Activated CD8-positive, alpha-beta memory T cell treated with anti-CD3 and anti-CD28 coated beads for 4 hours (primary cell): ENCODE results near the gene YIPF5.

ENCODE experiments used
- DNase-seq, 2 donors: peaks; one replicate each; pipeline ENCODE4 v3.0.0-alpha.2; 2020; ENCODE audit warnings: low read depth in 2 of 2

The YIPF5 gene

DNA sequence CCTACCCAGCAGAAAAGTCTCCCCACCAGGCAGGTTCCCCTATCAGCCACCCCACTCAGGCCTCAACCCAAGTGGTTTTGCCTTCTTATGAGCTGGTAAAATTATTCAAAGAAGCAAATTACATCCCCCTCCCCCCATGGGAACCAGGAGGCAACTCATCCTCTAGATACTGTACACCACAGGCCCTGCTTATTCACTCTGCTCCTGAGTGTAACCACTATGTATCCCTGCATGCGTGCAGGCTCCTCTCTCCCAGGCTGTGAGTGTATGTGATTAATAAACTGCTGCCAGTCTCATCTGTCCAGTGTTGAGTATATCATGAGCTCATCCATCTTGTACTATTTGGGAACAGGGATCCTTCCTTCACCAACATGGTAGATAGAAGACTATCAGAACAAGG, 8.8 kb upstream of the YIPF5 start:
- DNase-seq: no peak

- DNase-seq: no peak
Measured at GRCh38 chr5:144177548-144177947, 7.1 kb upstream of the YIPF5 start.

DNA sequence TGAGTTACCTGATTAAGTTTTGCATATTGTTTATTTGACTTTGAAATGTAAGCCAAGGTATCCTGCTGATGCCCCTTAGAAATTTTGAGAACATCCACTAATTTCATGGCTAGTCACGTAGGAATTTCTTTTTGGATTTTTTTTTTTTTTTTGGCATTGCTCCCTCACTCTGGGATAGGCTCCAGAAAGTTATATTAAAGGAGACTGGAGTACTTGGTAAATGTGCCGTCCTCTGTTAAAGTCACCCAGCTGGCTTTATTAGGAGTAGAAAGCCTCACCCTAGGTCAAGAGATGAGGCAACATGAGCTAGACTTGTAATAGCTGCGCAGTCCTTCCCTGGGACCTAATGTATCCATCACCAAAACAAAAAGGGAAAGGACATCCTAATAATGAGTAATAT, 3.3 kb upstream of the YIPF5 start:
- no peak for DNase-seq

- DNase-seq: no peak
Measured at GRCh38 chr5:144169904-144170275, 569 bp downstream of the YIPF5 start.

DNA sequence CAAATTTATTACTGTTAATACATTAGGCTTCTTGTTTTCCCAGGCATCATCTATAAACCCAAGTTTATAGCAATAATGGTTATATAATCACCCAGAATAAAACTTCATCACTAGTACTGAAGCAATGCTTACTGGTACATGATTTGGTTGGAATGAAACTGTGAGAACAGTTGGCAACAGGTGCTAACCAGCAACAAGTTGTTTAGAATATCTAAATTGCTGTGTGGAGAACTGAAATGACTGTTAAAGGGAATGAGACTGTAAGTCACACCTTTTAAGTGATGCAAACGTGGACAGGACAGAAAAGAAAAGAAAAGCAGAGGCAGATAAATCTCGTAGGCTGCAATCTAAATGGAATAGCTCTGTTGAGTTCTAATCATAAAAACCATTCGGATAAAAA, 2.5 kb downstream of the YIPF5 start:
- DNase-seq: no peak

- no peak for DNase-seq
Measured at GRCh38 chr5:144166696-144167095, 3.8 kb downstream of the YIPF5 start.

DNA sequence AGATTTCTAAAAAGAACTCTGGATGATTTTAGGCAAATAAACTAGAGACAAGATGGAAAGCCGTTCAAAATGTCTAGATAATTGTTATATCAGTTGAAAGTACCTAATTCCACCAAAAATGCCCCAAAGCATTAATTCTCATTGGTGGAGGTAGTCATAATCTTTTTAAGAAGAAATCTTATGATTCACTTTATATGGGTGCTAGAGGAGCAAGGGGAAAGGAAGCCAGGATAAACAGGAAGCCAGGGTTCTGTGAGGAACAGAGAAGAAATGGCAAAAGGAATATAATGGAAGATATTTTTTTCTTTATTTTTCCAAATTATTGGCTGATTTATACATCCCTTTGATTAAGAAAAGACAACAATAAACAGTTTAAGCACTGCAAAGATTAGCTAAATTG, 7.8 kb downstream of the YIPF5 start:
- no peak for DNase-seq

DNA sequence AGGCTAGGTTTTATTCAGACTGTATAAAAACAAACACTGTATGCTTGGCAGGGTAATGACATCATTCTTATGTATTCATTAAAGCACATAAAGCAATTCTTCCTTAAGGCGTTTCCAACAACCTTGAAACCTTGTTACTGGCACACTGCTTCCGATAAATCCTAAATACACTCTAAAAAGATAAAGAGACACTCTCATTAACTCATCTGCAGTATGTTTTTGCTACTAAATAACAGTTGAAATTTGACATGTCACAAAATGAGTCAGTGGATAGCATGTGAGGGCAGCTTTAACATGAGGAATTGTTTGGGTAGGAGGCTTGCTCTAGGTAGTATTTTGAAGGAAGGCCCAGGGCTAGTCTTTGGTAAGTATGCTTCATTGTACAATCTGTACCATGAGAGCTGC, 13.7 kb downstream of the YIPF5 start:
- DNase-seq: no peak

DNA sequence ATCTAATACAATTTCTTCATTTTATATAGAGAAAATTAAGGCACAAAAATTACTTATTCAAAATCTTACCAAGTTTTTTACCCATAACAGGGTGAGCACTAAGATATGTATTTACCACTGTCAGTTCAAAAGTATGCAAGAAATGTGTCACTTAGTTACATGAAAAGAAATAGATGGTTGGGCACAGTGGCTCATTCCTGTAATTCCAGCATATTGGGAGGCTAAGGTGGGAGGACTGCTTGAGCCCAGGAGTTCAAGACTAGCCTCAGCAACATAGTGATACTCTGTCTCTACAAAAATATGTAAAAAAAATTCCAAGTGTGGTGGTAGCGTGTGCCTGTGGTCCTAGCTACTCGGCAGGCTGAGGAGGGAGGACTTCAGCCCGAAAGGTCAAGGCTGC, 19.4 kb downstream of the YIPF5 start:
- no peak for DNase-seq

GRCh38 chr5:144144956-144145751, 25.3 kb downstream of the YIPF5 start:
- DNase-seq: no peak

- DNase-seq: no peak
Measured at GRCh38 chr5:144143625-144144024, 26.8 kb downstream of the YIPF5 start.

DNA sequence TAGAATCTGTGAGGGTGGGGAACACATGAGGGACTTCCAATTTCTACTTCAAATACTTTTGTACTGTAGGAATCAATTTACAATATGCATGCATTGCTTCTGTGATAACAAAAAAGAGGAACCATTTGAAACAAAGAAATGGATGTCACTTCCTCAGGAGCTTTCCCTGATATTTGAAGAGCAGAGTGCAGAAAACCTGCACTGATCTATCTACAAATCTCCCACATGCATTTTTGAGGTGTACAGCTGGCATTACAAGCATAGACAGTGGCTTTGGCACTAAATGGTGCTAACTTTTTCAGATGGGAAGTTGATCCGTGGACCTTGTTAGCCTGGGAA, 27.7 kb downstream of the YIPF5 start:
- DNase-seq: no peak

- no peak for DNase-seq
Measured at GRCh38 chr5:144142139-144142823, 28.2 kb downstream of the YIPF5 start.

GRCh38 chr5:144141585-144141984, 28.9 kb downstream of the YIPF5 start:
- no peak for DNase-seq

- DNase-seq: no peak
Measured at GRCh38 chr5:144139586-144139985, 30.9 kb downstream of the YIPF5 start.

DNA sequence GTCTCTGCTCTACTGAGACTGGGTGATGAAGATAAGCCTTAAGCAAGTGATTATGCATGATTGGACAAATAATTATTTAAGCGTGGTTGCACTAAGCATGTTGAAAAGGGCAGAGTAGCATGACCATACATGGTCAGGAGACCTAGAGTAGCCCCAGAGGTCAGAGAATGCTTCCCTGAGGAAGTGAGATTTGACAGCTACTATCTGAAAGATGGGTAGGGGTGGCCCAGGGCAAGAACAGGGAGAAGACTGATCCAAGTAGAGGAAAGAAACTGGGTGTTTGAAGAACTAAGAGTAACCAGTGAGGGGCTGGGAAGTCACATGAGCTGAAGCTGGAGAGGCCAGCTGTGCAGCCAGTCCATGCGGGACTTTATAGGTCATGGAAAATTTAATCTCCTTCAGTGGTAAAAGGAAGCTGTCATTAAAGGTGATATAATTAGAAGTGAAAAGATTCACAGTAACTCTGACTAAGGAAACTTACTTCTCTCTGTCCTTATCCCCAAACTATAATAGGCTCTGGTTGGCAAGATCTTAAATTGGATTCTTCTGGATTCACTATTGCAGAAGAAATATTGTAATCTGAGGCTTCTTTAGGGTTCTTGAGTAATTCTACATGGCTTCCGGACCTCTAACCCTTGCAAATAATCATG, 35.2 kb downstream of the YIPF5 start:
- DNase-seq: no peak

- no peak for DNase-seq
Measured at GRCh38 chr5:144134194-144134826, 36.1 kb downstream of the YIPF5 start.

GRCh38 chr5:144133050-144133633, 37.3 kb downstream of the YIPF5 start:
- DNase-seq: no peak

GRCh38 chr5:144131261-144131660, 39.2 kb downstream of the YIPF5 start:
- no peak for DNase-seq

GRCh38 chr5:144130306-144130705, 40.2 kb downstream of the YIPF5 start:
- no peak for DNase-seq

DNA sequence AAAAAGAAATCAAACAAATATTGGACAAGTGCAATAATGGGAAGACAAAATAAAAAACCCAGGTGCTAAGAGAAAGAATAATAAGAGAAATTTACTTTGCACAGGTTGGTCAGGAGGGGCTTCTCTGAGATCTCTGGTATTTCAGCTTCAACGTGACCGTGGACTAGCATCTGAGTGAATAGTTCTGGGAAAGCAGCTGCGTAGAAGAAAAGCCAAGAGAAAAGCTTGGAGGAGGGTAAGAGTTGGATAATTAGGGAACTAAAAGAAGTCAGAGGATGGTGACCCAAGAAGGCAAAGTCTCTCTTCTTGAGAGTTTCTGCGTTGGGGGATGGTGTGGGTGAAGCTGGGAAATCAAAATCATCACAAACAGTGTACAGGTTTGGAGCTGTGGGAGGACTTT, 41.6 kb downstream of the YIPF5 start:
- DNase-seq: no peak

GRCh38 chr5:144126707-144127106, 43.8 kb downstream of the YIPF5 start:
- no peak for DNase-seq
